Activated T-cell treated with anti-CD3 and anti-CD28 coated beads for 4 hours (primary cell): Measurements from ENCODE around the gene GRIK1.

Source experiments
- DNase-seq: peaks from one replicate; pipeline ENCODE4 v3.0.0-alpha.2; 2020

GRIK1 gene

GRCh38 chr21:29508301-29508700, 431.5 kb downstream of the GRIK1 start:
- no peak for DNase-seq

GRCh38 chr21:29506947-29507346, 432.8 kb downstream of the GRIK1 start:
- no peak for DNase-seq

GRCh38 chr21:29506214-29506613, 433.6 kb downstream of the GRIK1 start:
- no peak for DNase-seq

- no peak for DNase-seq
Observed at GRCh38 chr21:29504751-29505321, 435.0 kb downstream of the GRIK1 start.

GRCh38 chr21:29501451-29501850, 438.3 kb downstream of the GRIK1 start:
- DNase-seq = no peak

- no peak for DNase-seq
Observed at GRCh38 chr21:29499734-29500343, 440.0 kb downstream of the GRIK1 start.

- DNase-seq = no peak
Observed at GRCh38 chr21:29499229-29499628, 440.6 kb downstream of the GRIK1 start.

GRCh38 chr21:29496337-29496736, 443.5 kb downstream of the GRIK1 start:
- DNase-seq = no peak

GRCh38 chr21:29490016-29490415, 449.8 kb downstream of the GRIK1 start:
- DNase-seq = no peak

- DNase-seq = no peak
Observed at GRCh38 chr21:29487154-29487553, 452.6 kb downstream of the GRIK1 start.
